IPS-NIHi7 (cell line): ENCODE data around the gene JCHAIN.

ENCODE experiments used
- DNase-seq: peaks from one replicate; pipeline ENCODE4 v3.0.0; 2012; ENCODE audit warnings: mixed read lengths; ENCODE audit errors: extremely low spot score

The JCHAIN gene

DNA sequence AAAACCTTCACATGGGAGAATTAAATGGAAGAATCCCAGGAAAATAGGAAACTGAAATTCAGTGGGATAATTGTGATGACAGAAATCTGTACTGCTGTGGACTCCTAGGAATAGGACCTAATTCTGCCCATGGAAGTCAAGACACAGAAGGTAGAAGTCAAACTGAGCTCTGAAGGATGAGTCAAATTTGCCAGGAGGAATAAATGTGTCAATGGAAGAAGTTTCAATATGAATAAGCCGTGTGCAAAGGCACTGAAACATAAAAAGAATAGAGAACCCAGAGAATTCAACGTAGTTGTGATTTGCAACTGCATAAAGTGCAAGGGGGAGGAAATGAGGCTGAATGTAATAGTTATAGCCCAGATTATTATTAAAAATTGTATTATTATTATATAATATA lies 26.1 kb downstream of the JCHAIN start:
- DNase-seq = no peak

DNA sequence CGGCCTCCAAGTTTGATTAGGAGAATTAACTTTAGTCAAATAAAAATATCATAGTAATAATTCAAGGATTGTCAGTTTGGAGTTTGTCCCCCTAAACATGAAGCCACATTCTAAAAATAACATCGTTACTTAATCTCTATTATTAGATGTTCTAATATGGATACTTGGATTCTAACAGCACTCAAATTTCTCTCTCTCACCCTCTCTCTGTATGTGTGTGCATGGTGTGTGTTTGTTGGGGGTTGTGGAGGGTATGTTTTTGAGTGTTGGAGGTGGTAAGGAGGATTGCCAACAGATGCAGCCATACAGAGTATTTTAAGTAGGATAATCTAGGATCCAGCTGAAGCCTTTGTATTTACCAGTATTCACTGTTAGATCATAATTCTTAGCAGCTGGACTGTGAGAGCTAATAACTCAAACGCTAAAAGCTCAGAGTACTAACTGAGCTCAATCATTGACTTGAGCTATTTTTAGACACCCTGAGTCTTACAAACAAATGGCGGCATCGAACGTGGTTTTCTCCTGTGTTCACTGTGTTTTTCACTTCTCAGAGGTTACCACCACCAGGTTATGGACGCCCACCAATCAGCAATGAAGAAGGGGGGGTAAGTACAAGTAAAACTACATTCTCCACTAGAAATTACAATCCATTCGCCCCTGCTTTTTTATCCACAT lies 28.9 kb downstream of the JCHAIN start:
- DNase-seq = no peak

DNA sequence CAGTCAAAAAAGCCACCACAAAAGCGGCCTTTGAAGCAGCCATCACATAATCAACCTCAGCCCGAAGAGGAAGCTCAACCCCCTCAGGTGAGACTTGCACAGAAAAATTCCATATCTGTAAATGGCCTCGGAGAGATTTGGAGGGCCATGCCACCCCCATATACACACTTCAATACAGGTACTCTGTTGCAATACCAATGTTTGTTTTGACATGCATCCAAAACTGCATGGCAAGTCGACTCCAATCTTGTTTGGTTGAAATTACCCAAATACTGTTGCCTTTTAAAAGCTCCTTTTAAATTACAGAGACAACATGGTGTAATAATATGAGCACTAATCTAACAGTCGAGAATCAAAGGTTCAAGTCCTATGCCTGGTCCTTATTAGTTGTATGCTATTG lies 31.8 kb downstream of the JCHAIN start:
- DNase-seq = no peak

DNA sequence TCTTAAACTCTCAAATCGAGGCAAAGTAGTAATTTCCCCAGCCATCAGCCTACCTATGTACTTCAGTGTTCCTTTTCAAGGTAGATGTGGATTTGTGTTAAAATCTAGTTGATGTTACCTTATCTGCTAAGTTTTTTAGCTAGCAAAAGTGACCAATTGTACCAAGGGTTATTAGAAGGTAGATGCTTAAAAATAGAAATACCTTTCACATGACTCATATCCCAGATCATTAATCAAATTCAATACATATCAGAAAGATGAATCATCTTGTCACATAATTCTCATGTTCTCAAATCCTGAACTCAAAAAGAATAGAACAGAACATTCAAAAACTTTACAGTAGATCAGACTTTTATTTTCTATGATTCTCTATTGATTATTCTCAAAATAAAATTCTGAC lies 34.3 kb downstream of the JCHAIN start:
- DNase-seq = no peak

DNA sequence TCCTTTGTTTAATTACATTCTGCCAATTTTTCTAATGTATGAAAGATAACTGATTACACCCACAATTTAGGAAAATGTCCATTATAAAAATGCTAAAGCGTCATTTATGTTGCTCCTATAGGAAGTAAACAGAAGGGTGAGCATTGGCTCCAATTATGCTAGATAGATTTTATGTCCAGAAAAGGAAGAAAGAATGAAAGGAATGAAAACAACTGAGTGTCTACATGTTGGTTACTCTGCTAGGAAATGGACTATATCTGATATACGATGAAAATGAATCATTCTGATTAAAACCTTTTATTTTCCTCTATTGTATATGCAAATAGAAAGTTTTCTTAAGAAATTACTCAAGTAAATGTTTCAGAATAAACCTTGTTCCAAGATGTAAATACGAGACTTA lies 36.1 kb downstream of the JCHAIN start:
- no peak for DNase-seq

DNA sequence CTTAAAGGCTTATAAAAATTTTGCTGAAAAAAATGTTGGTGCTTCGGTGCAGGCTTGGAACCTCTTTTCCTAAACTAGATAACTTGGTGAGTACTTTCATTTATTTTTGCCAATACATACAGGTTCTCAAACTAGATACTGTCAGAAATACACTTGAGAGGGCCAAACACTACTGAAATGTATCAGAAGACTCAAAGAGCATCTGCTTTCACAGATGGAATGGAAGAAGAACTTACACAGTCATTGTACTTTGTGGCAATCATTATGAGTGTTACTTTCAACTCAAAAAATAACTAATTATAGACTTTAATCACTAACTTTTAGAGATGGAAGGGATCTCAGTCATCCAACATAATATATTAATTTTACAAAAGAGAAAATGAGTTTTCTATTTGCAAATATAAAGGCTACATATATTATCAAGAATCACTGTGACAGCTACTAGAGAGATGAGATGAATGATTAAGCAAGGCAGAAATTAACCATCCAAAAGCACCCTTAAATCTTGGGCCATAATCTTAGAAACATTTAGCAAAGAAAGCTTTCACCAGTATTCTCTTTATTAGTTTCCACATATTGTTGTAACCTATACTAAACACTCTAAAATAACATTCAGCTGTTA lies 36.7 kb downstream of the JCHAIN start:
- DNase-seq = no peak

DNA sequence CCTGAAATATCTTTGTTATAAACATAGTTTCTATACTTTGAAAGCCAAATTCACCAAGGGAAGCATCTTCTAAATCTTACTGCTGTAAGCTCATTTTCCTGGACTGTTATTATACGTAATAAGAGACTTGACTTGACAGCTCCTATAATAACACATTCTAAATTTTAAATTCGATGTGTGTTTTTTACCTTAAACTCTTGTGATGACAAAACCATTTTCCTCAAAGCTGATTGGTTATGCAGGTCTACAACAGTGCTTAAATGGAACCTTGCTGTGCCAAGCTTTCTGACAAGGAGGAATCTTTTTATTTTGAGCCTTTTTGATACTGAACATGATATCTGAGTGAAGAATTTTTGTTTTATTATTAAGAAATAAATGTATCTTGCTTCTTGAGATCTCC lies 37.9 kb downstream of the JCHAIN start, which contains the start of gene ENAM:
ENAM (plus strand) TSS at position 301 of the 400 bp plus-strand sequence. CDS start 757 bp downstream, outside the sequence.
- DNase-seq = no peak

DNA sequence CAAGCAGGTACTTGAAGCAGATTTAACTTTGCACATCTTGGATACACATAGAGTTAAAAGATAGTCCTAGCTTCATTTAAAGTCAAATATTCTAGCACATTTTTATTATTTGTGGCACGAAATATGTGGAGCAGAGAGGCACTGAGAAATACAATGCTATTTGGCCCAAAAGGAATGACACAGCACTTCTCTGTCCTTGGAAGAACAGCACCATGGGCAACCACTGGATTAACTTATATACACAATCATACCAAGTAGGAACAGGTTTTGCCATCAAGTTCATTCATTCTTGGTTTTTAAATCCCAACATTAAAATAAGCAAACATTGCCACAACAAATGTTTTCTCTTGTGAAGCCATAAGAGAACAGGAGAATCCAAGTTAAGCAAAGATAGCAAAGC lies 38.7 kb downstream of the JCHAIN start:
- no peak for DNase-seq

DNA sequence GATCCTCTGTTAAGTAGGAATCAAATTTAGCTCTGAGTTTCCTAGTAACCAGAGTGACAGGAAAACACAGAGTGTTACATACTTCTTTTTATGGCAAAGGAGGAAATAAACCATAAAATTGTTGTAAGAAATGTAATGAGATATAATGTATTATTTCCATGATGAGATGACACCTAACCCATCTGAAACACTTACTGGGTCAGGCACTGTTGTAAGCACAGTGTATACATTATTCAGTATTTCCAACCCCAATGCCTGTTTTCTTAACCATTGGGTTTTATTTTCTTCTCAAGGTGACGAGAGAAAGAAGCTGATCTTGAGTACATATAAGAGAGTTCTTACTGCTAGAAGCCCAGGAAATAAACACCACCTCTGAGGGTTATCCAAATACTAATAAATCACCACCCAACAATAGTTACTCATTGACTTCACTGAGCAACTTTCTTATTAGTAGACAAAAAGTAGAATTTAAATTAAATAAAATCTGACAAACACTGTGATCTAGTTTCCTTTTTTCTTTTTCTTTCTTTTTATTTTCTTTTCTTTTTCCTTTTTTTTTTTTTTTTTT lies 42.0 kb downstream of the JCHAIN start:
- DNase-seq = no peak

DNA sequence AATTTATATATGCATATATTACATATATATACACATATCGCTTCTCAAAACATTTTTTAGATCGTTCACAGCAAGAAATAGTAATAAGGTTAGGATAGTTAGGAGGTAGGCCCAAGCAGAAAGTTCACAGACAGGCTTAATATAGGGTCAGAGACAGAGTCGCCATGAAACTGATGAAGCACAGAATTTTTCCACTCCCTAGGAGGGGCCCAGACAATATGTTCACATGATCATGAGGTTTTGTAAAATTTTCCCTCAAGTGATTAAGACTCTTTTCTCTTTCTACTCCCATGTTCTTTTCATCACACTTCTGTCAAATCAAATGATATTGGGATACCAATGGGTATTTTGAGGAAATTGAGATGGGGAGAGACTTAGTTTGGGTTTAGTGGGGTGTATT lies 43.0 kb downstream of the JCHAIN start:
- no peak for DNase-seq

DNA sequence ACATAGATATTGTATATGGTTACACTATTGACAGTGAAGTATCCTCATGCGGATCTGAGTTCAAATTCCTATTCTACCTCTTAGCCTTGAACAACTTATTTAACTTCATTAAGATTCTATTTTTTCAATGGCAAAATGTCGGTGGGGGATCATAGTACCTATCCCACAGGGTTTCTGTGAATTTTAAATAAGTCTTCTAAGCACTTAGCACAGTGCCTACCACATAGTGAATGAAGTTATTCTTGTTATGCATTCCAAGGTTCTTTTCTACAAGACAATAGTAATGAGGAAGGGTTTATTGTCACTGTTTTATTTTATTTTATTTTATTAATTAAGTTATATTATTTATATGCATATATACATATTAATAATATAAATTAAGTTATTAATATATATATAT lies 46.5 kb downstream of the JCHAIN start:
- no peak for DNase-seq

DNA sequence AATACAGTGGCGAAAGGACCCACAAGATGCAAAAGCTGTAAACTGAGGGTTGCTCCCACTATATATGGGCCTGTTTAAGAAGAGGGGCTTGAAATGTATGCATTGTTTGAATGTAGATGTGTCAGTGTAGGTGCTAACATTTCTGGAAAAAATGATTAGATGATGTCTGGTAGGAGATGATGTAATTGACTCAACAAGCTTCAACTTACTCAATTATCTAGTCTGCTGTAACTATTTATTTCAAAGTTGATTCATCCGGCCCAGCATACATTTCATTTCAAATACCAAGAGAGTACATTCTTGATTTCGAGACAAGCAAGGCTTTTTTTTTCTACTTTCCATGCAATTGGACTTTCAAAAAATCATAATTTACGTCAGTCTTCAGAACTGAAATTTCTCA lies 47.0 kb downstream of the JCHAIN start:
- DNase-seq = no peak

DNA sequence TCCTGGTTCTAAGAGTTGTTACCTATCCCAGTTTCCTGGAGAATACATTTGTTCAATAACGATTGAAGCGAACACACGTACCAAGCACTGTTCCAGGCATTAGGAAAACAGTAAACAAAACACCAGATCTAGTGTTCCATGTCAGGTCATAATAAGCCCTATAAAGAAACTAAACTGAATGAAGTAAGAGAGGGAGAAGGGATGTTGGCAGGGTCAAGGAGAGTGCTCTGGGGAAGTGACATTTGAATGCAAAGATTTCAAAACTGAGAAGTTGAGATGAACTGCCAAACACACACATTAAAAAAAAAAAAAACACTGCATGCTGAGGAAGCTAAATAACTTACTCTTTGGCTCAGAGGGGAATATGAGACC lies 52.1 kb downstream of the JCHAIN start:
- DNase-seq = no peak

DNA sequence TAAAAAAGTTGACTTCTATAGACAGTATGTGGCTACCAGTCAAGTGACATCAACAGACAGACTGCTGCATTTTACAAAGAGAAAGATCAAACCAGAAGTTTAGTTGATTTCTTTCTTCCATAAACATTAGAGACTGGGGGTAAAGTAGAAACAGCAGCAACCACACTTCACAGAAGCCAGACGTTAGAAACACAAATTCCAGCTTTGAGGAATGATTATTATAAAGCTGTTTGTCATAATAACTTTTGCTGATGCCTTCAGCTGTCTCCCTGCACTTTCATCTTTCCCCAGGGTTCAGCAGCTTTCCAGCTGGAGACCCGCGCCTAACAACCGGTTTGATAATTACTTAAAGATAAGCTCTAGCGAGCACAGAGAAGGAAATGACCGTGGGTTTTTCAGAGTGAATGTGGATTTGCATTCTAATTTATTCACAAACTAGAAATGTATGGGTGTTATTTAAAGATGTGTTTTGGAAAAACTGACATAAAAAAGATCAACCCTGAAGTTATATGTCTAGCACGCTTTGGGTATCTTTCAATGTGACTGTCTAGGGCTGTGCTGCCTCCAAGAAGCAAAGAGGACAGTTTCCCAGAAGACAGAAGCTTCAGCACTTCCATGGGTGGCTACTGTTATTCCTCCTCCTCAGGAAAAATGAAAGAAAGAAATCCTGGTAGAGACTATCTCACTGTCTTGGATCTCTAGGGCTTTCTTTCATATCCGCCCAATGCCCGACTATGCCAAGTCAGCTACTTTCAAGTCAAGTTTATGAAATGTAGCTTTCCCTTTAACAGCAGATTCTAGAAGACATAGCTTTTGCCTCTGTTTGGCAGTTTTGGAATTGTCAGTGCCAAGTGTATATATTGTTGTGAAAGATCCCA lies 52.8 kb downstream of the JCHAIN start:
- no peak for DNase-seq

DNA sequence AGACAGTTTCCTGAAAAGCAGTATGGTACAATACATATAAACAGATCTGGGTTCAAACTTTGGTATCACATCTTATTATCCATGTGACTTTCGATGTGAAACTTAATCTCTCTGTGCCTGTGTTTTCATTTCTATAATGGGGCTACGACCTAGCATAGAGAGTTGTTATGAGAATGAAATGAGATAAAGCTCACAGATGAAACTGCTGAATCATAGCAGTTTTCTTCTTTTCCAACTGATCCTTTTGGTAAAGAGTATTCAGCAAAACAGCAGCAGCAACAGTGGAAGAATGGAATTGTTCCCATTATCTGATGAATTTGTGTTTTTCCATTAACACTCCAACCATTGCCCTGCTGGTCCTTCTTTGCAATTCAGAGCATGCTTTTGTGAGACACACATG lies 58.0 kb downstream of the JCHAIN start:
- DNase-seq = no peak

DNA sequence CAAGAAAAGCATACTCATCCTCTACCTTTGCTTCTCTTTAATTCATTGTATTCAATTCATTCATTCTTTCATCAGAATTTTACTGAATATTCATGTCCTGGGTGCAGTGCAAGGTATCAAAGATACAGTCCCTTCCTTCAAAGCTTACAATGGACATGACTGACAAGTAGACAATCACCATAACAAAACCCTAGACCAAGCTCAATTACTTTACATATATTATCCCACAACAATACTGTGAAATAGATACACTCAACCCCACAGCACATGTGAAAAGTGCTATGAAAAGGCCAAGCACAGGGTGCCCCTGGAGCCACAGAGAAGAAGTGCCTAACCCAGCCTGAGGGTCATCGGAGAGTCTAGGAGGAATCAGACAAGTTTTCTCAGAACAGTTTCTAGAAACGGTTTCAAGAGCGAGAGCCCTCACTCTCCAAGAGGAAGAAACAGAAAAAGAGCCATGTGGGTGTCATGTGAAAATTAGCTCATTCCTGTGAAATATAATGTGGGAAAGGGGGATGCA lies 58.9 kb downstream of the JCHAIN start:
- no peak for DNase-seq

DNA sequence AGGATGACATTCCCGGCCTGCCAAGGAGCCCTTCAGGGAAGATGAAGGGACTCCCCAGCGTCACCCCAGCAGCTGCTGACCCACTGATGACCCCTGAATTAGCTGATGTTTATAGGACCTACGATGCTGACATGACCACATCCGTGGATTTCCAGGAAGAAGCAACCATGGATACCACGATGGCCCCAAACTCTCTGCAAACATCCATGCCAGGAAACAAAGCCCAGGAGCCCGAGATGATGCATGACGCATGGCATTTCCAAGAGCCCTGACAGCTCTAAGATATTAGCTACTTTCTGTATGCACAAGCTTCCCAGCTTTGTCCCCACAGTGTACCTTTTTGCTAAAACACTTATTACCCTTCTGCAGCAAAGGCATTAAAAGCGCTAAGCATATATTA lies 59.8 kb downstream of the JCHAIN start:
- DNase-seq = no peak
